Measurements from ENCODE around the gene INPP5J.
A peak's percentile ranks its signal among the peaks of the same experiment; 100 is the strongest.
"Not testable (repeated sequence)": the region's sequence is repeated elsewhere in the genome, so short reads cannot be mapped to it uniquely, and the experiment has no call there.

INPP5J gene

GRCh38 chr22:31094021-31094551, 28.7 kb upstream of the INPP5J start:
- Mint-ChIP-seq H3K27ac (no peak overlapping the region), H3K4me3 (no peak overlapping the region), H3K36me3 (ENCODE audit: low read depth) (no peaks in the 10 kb centered on the region), H3K4me1 (no peaks in the 10 kb centered on the region), H3K27me3 (no peaks in the 10 kb centered on the region), H3K9me3 (no peaks in the 10 kb centered on the region)
- DNase-seq: no peak
- ATAC-seq: peak; percentile 5

GRCh38 chr22:31094741-31095140, 28.0 kb upstream of the INPP5J start:
- no peaks in the 10 kb centered on the region for H3K36me3 Mint-ChIP-seq (ENCODE audit: low read depth)
- H3K4me3 Mint-ChIP-seq: no peak overlapping the region
- DNase-seq (no peak), ATAC-seq (no peak)
- no peaks in the 10 kb centered on the region for H3K9me3 Mint-ChIP-seq
- no peaks in the 10 kb centered on the region for H3K4me1 Mint-ChIP-seq
- H3K27ac Mint-ChIP-seq: no peak overlapping the region
- H3K27me3 Mint-ChIP-seq: no peaks in the 10 kb centered on the region

GRCh38 chr22:31095637-31096249, 27.0 kb upstream of the INPP5J start:
- DNase-seq (no peak), ATAC-seq (no peak)
- no peak overlapping the region for H3K4me3 Mint-ChIP-seq
- H3K27me3 Mint-ChIP-seq: no peaks in the 10 kb centered on the region
- H3K4me1 Mint-ChIP-seq: no peaks in the 10 kb centered on the region
- H3K27ac Mint-ChIP-seq: no peak overlapping the region
- no peaks in the 10 kb centered on the region for H3K9me3 Mint-ChIP-seq
- H3K36me3 Mint-ChIP-seq (ENCODE audit: low read depth): no peaks in the 10 kb centered on the region

GRCh38 chr22:31096657-31097279, 26.0 kb upstream of the INPP5J start:
- H3K27me3 Mint-ChIP-seq: no peaks in the 10 kb centered on the region
- ATAC-seq (no peak), DNase-seq (no peak)
- no peak overlapping the region for H3K4me3 Mint-ChIP-seq
- H3K9me3 Mint-ChIP-seq: no peaks in the 10 kb centered on the region
- peaks cover under 1% of the 10 kb centered on the region for H3K4me1 Mint-ChIP-seq
- no peaks in the 10 kb centered on the region for H3K36me3 Mint-ChIP-seq (ENCODE audit: low read depth)
- no peak overlapping the region for H3K27ac Mint-ChIP-seq

GRCh38 chr22:31097539-31097938, 25.2 kb upstream of the INPP5J start:
- not testable (repeated sequence) for H3K4me1 Mint-ChIP-seq; H3K36me3 Mint-ChIP-seq (ENCODE audit: low read depth); H3K27me3 Mint-ChIP-seq; DNase-seq; ATAC-seq; H3K27ac Mint-ChIP-seq; H3K4me3 Mint-ChIP-seq; H3K9me3 Mint-ChIP-seq

- H3K4me1 Mint-ChIP-seq: peaks cover 3% of the 10 kb centered on the region
- H3K9me3 Mint-ChIP-seq: no peaks in the 10 kb centered on the region
- H3K4me3 Mint-ChIP-seq: no peak overlapping the region
- ATAC-seq (no peak), DNase-seq (no peak)
- H3K36me3 Mint-ChIP-seq (ENCODE audit: low read depth): no peaks in the 10 kb centered on the region
- H3K27ac Mint-ChIP-seq: no peak overlapping the region
- H3K27me3 Mint-ChIP-seq: no peaks in the 10 kb centered on the region
Measured at GRCh38 chr22:31097941-31098631, 24.7 kb upstream of the INPP5J start.

- Mint-ChIP-seq H3K4me1 (peaks cover 3% of the 10 kb centered on the region), H3K9me3 (no peaks in the 10 kb centered on the region), H3K4me3 (no peak overlapping the region), H3K27ac (no peak overlapping the region), H3K27me3 (no peaks in the 10 kb centered on the region), H3K36me3 (ENCODE audit: low read depth) (no peaks in the 10 kb centered on the region)
- DNase-seq: no peak
- no peak for ATAC-seq
Measured at GRCh38 chr22:31098632-31099110, 24.1 kb upstream of the INPP5J start.

GRCh38 chr22:31099386-31099785, 23.4 kb upstream of the INPP5J start:
- Mint-ChIP-seq H3K27ac (no peak overlapping the region), H3K4me1 (peaks cover 3% of the 10 kb centered on the region), H3K9me3 (no peaks in the 10 kb centered on the region), H3K36me3 (ENCODE audit: low read depth) (no peaks in the 10 kb centered on the region), H3K27me3 (no peaks in the 10 kb centered on the region), H3K4me3 (no peak overlapping the region)
- ATAC-seq (no peak), DNase-seq (no peak)

GRCh38 chr22:31099841-31100761, 22.7 kb upstream of the INPP5J start:
- DNase-seq: no peak
- no peak for ATAC-seq
- H3K4me1 Mint-ChIP-seq: peaks cover 3% of the 10 kb centered on the region
- no peak overlapping the region for H3K4me3 Mint-ChIP-seq
- no peaks in the 10 kb centered on the region for H3K9me3 Mint-ChIP-seq
- no peak overlapping the region for H3K27ac Mint-ChIP-seq
- H3K36me3 Mint-ChIP-seq (ENCODE audit: low read depth): no peaks in the 10 kb centered on the region
- no peaks in the 10 kb centered on the region for H3K27me3 Mint-ChIP-seq

- no peaks in the 10 kb centered on the region for H3K27me3 Mint-ChIP-seq
- H3K36me3 Mint-ChIP-seq (ENCODE audit: low read depth): no peaks in the 10 kb centered on the region
- H3K9me3 Mint-ChIP-seq: no peaks in the 10 kb centered on the region
- ATAC-seq: no peak
- H3K4me3 Mint-ChIP-seq: no peak overlapping the region
- H3K27ac Mint-ChIP-seq: no peak overlapping the region
- peaks cover 3% of the 10 kb centered on the region for H3K4me1 Mint-ChIP-seq
- no peak for DNase-seq
Measured at GRCh38 chr22:31100762-31101525, 21.8 kb upstream of the INPP5J start.

GRCh38 chr22:31102441-31103081, 20.2 kb upstream of the INPP5J start:
- no peaks in the 10 kb centered on the region for H3K27me3 Mint-ChIP-seq
- peaks cover 12% of the 10 kb centered on the region for H3K4me1 Mint-ChIP-seq
- no peak overlapping the region for H3K4me3 Mint-ChIP-seq
- ATAC-seq: no peak
- H3K27ac Mint-ChIP-seq: no peak overlapping the region
- H3K9me3 Mint-ChIP-seq: no peaks in the 10 kb centered on the region
- DNase-seq: no peak
- no peaks in the 10 kb centered on the region for H3K36me3 Mint-ChIP-seq (ENCODE audit: low read depth)

- H3K27ac Mint-ChIP-seq: no peak overlapping the region
- H3K36me3 Mint-ChIP-seq (ENCODE audit: low read depth): no peaks in the 10 kb centered on the region
- DNase-seq: no peak
- H3K4me3 Mint-ChIP-seq: no peak overlapping the region
- ATAC-seq: no peak
- H3K27me3 Mint-ChIP-seq: peaks cover 2% of the 10 kb centered on the region
- H3K9me3 Mint-ChIP-seq: no peaks in the 10 kb centered on the region
- peaks cover 18% of the 10 kb centered on the region for H3K4me1 Mint-ChIP-seq
Measured at GRCh38 chr22:31103111-31103510, 19.7 kb upstream of the INPP5J start.

GRCh38 chr22:31103899-31104694, 18.7 kb upstream of the INPP5J start:
- no peak overlapping the region for H3K27ac Mint-ChIP-seq
- H3K4me1 Mint-ChIP-seq: peaks cover 19% of the 10 kb centered on the region
- DNase-seq: no peak
- H3K27me3 Mint-ChIP-seq: peaks cover 2% of the 10 kb centered on the region
- no peaks in the 10 kb centered on the region for H3K9me3 Mint-ChIP-seq
- ATAC-seq: no peak
- no peak overlapping the region for H3K4me3 Mint-ChIP-seq
- H3K36me3 Mint-ChIP-seq (ENCODE audit: low read depth): no peaks in the 10 kb centered on the region

Data from activated naive CD8-positive, alpha-beta T cell treated with anti-CD3 and anti-CD28 coated beads, Interleukin-2, amount 50 U/mL, for 24 hours (primary cell).